Astrocyte of the spinal cord (primary cell): ENCODE data around the gene LRRC34.

Source experiments
- DNase-seq: peaks from one replicate; pipeline ENCODE4 v3.0.0; 2011; ENCODE audit warnings: low read depth, low spot score
- H3K4me3 ChIP-seq: 2 replicates; pipeline ENCODE4 v1.5.1; 2011; ENCODE audit warnings: low read depth, mild to moderate bottlenecking, low read length, moderate library complexity
- CTCF ChIP-seq: IDR thresholded peaks from 2 replicates; pipeline ENCODE4 v1.5.1; 2012; ENCODE audit warnings: low read depth, mild to moderate bottlenecking, low read length, inconsistent platforms
- in situ Hi-C: cut with HindIII; loops from 2 replicates; pipeline ENCODE4 v1.10.0; 2017; ENCODE audit warnings: low sequenced_read_pairs

The LRRC34 gene

GRCh38 chr3:169847896-169848295 is 35.2 kb upstream of the LRRC34 start:
- in situ Hi-C loops: no loop called here
- TF ChIP-seq CTCF: no peak
- H3K4me3 ChIP-seq: no peak overlapping the region
- no peak for DNase-seq

GRCh38 chr3:169846458-169847193 is 33.9 kb upstream of the LRRC34 start:
- no peak for TF ChIP-seq CTCF
- in situ Hi-C loops: no loop called here
- DNase-seq: peak; percentile 68
- no peak overlapping the region for H3K4me3 ChIP-seq

GRCh38 chr3:169842960-169843359 is 30.3 kb upstream of the LRRC34 start:
- no peak for DNase-seq
- H3K4me3 ChIP-seq: no peak overlapping the region
- in situ Hi-C loops: no loop called here
- no peak for TF ChIP-seq CTCF

- no peak overlapping the region for H3K4me3 ChIP-seq
- no peak for TF ChIP-seq CTCF
- DNase-seq: no peak
- in situ Hi-C loops: no loop called here
Measured at GRCh38 chr3:169841171-169841570, 28.5 kb upstream of the LRRC34 start.

GRCh38 chr3:169838511-169839030 is 25.9 kb upstream of the LRRC34 start:
- H3K4me3 ChIP-seq: no peak overlapping the region
- no peak for DNase-seq
- in situ Hi-C loops: no loop called here
- no peak for TF ChIP-seq CTCF

- DNase-seq: no peak
- no peak overlapping the region for H3K4me3 ChIP-seq
- in situ Hi-C loops: no loop called here
- no peak for TF ChIP-seq CTCF
Measured at GRCh38 chr3:169836942-169837275, 24.2 kb upstream of the LRRC34 start.
